ENCODE measurements around the gene RPP25L.

- TF ChIP-seq CTCF (IDR thresholded peaks at IDR 0.05) (no peak), EZH2 (IDR thresholded peaks at IDR 0.05) (no peak)
These were observed 39.3 kb downstream of the RPP25L start for GRCh38 chr9:34572628-34573027.
